GM18499 (cell line): ENCODE measurements around the gene ADAM20.
"Not testable (repeated sequence)": the region's sequence is repeated elsewhere in the genome, so short reads cannot be mapped to it uniquely, and the experiment has no call there.

Experiments used
- ATAC-seq: cut with Tn5 transposase; IDR thresholded peaks from one replicate; pipeline ENCODE4 v1.9.1; 2021; ENCODE audit warnings: moderate number of reproducible peaks; ENCODE audit not compliant: insufficient read depth, unreplicated experiment

Gene ADAM20

DNA sequence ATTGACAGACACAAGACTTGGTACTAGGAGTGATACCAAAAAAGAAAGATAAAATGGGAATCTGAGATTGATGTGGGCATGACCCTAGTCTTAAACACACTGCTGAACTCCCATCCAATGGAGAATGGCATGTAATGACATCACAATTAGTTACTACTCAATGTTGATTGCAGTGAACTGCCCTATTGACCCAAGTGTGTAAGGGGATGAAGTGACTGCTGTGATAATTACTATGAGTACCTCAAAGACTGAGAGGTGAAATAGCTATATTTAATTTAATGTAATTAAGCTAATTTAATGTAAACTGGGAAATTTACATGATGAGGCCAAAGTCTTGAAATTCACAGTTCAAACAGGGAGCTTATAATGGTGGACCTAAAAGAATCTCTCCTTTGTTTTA, at the start of gene ADAM20:
Gene ADAM20, minus strand, starts transcription at position 101 of the 400 bp plus-strand sequence. CDS start 10,247 bp downstream, outside the sequence.
- ATAC-seq: no peak

DNA sequence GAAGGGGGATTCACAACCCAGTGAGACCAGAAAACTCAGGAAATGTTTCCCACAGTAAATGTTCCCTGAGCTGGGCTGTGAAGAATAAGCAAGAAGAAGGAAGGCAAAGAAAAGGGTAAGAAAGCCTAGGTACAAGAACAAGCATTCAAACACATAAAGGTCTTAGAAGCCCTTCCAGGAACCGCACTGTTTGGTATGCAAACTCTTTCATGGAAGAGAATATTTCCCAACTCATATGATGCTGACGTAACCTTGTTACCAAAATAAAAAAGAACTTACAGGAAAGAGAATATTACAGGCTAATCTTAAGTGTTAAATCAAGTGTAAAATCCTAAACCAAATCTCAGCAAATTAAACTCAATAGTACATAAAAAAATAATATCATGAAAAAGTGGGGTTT, 42.1 kb upstream of the ADAM20 start:
- ATAC-seq: no peak

DNA sequence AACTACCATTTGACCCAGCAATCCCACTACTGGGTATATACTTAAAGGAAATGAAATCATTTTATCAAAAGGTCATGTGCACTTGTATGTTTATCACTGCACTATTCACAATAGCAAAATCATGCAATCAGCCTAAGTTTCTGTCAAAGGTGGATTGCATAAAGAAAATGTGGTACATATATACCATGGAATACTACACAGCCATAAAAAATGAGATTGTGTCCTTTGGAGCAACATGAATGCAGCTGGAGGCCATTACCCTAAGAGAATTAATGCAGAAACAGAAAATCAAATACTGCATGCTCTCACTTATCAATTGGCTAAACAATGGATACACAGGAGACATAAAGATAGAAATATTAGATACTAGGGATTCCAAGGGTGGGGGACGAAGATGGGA, 38.2 kb upstream of the ADAM20 start:
- no peak for ATAC-seq

DNA sequence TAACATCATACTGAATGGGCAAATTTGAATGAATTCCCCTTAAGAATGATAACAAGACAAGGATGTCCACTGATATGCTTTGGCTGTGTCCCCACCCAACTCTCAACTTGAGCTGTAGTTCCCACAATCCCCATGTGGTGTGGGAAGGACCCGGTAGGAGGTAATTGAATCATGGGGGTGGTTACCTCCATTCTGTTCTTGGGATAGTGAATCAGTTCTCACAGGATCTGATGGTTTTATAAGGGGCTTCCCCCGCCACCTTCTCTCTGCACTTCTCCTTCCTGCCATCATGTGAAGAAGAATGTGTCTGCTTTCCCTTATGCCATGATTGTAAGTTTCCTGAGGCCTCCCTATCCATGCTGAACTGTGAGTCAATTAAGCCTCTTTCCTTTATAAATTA, 36.3 kb upstream of the ADAM20 start:
- ATAC-seq: no peak

DNA sequence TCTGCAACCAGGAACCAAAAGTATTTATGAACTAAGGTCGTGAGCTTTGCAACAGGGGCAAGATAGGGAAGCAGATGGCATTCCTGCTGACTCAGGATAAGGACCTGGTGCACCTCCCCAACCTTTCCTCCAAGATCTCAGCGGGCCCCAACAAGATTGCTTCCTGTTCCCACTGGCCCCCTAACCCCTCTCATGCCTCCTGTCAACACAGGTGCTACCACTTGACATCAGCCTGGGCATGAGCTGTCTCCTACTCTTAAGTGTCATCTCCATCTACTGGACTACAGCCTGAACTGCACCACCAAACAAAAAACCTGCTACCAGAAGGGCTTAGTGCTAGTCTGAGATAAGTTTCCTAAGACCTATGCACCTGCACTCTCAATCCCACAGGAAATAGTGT, 33.0 kb upstream of the ADAM20 start:
- ATAC-seq: no peak

DNA sequence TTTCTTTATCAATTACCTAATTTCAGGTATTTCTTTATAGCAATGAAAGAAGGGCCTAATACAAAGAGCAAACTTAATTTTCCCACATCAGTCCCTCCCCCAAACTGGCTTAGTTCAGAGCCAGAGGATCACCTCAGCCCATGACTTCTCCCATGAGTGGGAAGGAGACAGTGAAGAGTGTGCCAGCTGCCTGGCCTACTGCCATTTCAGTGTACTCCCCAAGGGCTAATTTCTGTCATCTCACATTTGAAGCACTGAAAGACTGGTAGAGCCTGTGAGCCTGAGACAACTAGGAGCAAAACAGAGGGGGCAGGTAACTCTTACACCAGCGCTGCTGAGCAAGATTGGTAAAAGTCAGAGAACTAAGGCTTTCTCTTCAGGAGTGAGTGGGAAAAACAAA, 29.1 kb upstream of the ADAM20 start:
- no peak for ATAC-seq

DNA sequence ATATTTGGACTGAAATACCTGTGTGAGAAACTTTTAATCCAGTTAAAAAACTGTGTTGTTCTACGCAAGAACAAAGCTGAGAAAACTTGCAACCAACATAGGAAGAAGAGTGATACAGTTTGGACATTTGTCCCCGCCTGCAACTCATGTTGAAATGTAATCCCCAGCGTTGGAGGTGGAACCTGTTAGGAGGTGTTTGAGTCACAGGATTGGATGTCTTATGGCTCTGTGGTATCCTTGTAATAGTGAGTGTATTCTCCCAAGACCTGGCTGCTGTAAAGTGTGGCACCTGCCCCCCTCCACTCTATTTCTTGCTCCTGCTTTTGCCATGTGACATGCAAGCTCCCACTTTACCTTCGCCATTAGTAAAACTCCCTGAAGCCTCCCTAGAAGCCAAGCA, 28.6 kb upstream of the ADAM20 start:
- ATAC-seq: no peak

DNA sequence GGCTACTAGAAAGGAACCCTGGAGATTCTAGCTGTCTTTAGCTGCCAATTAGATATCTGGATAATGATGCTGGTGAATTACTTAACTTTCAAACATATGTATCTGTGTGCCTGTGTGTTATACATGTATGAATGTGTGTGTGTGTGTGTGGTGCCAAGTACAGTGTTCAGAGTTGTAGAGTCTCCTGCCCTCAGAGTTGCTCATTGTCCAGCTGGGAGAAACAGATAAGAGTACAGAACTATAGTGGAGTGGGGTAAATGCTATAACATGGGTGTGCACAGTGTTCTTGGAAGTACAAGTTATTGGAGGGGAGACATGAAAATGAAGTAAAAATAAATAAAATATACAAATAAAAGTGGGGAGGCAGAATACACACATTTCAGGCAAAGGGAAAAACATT, 23.6 kb upstream of the ADAM20 start:
- ATAC-seq: no peak

DNA sequence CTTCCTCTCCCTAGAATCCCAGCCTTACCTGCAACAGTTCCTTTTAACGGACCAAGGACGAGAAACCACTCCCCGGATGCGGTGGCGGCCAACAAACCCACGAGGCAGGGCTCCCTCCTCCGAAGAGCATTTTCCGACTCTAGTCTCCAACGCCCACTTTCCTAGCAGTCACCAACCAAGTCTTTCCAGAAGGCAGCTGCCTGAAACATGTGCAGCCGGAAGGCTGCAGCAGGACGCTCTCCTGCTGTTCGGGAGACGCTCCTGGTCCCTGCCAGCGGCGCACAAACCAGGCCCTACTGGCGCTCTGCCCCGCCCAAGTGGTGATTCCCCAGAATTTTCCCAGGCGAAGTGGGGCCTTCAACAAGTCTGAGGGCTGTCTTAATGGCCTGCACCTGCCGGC, 21.1 kb upstream of the ADAM20 start:
- no peak for ATAC-seq

DNA sequence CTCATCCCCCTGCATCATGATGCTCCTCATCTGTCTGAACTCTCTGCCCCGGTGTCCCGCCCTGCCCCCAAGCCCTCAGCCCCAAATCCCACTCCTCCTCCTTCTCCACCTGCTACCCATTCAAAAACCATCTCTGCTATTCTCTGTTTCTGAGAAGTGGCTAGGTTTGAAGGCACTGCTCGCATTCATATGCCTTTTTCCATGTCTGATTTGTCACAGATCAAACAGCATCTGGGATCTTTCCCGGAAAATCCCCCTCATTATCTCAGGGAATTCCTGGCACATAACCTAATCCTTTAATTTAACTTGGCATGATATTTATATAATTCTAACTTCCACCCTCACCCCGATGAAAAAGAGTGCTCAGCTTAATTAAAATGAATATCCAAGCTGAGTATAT, 3.3 kb upstream of the ADAM20 start:
- no peak for ATAC-seq

DNA sequence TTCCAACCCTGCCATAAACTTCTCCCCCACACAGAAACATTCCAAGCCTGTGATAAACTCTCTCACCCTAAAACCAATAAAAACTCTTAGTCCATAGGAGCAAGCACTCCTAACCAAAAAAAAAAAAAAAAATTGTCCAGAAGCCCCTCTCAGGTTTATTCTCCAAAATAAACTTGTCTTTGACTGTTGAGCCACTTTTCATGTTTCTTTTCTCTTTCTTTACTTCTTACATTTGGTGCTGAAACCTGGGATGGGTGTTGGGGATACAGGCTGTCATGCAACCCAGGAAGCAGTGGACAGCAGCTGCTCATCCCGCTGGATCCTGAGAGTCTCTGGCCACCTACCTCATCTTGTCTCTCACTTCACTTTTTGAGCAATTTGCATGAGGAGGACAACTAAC, 2.0 kb upstream of the ADAM20 start:
- ATAC-seq: no peak

DNA sequence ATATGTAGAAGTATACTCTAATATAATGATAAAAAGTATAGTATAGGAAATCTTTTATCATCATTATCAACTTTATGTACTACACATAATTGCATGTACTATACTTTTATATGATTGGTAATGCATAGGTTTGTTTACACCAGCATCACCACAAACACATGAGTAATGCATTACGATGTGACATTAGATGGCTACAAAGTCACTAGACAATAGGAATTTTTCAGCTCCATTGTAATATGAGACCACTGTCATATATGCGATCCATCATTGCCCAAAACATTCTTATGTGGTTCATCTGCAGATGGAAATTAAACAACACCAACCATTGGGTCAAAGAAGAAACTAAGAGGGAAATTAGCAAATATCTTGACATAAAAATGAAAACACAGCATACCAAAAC, 4.4 kb downstream of the ADAM20 start:
- ATAC-seq: no peak

DNA sequence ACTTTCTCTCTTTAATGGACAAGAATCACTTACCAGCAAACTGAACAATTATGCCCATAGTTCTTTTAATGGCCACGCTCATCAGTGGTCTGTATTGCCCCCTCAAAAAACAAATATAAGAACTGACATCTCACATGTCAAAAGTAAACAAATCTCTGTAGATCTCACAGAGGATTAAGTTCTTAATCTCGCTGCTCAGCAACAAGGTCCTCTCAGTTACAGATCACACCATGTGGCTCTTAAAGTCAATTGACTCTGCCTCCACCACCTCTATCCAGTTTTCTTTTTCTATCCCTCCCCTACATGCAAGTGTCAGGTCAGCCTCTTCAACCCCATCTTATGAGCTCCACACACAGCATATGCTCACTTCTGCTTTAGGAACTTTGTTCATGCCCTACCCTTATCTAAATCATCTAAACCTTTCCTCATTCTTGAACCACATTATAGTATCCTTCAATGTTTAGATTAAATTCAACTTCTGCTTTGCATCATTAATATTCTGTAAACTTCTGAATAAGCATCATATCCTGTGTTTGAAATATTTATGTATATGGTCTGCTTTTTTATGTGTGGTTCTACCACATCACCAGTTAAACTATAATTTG, 7.2 kb downstream of the ADAM20 start:
- ATAC-seq: no peak

DNA sequence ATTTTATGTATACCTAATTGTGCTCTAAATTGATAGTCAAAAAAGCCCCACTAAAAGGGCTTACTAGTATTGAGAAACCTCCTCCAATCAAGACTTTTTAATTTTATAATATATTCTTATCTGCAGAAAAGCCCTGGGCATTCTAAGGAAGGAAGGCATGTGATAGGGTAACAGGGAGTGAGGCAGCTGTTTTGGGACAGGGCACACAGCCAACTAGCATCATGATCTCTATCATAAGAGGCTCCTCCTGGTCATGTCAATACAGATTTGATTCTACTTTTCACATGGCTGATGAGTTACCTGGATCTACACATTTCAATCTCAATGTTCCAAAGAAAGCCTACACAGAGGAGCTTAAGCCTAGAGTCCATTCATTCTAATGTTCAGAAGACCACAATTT, 9.1 kb downstream of the ADAM20 start:
- no peak for ATAC-seq

DNA sequence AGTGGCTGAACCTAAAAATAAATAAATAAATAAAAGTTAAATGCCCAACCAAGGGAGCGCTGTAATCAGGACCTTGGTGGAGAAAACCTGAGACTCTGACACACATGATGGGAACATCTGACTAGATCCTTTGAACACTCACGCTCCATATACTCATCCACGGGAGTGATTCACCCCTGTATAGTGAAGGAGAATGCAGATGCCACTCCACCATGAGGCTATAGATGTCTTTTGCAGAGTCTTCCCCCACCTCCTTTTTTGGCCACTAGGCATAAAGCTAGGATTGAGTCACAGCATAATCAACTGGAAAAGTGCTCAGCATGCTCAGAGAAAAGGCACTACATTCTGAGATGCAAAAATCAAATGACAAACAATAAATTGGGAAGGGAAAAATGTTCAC, 19.0 kb downstream of the ADAM20 start:
- no peak for ATAC-seq

DNA sequence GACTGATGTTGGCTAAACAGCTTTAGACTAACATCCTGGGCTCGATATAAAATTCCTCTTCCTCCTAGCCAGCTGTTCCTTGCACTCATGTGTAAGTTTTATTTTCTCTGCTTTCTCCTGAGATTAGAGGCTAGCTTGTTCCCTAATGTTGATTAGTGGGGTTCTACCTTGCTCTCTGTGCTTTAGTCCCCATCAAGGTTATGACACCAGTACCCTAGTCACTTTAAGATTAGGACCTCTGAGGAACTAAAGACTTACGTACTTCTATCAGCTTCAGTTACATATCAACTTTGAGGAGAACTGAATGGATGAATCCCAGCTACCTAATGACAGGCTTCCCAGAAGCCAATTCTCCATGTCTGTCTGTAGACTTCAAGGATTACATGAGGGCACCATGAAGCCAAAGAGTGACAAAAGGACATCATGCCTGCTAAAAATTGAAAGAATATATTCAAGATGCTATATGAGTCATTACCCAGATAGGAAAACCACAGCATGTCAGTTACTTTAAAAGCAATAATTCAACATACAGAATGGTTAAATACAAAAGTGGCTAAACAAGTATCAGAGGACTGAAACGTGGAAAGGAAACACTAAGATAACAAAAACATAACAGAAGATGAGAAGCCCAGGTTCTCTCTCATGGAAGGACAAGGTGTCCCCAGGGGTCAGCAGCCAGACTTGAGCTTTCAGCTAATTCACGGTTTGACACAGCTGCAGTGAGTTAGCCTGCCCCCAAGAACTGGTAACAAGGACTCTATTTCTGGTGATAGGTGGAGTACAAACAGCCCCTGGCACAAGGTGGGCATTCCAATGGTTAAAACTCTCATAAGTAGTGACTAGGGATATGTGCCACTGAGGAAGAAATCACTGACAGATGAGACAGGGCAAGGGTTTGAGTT, 20.4 kb downstream of the ADAM20 start:
- ATAC-seq: no peak

DNA sequence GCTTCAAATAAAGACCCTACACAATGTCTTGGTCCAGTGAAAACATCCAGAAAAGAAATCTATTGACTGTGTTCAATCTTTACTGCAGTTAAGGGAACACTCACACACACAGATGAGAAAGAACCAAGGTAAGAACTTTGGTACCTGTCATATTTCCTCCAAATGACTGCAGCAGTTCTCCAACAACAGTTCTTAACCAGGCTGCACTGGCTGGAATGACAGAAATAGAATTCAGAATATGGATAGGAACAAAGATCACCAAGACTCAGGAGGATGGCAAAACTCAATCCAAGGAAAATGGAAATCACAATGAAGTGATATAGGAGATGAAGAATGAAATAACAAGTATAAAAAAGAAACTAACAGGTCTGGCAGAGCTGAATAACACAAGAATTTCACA, 36.6 kb downstream of the ADAM20 start:
- ATAC-seq: no peak

DNA sequence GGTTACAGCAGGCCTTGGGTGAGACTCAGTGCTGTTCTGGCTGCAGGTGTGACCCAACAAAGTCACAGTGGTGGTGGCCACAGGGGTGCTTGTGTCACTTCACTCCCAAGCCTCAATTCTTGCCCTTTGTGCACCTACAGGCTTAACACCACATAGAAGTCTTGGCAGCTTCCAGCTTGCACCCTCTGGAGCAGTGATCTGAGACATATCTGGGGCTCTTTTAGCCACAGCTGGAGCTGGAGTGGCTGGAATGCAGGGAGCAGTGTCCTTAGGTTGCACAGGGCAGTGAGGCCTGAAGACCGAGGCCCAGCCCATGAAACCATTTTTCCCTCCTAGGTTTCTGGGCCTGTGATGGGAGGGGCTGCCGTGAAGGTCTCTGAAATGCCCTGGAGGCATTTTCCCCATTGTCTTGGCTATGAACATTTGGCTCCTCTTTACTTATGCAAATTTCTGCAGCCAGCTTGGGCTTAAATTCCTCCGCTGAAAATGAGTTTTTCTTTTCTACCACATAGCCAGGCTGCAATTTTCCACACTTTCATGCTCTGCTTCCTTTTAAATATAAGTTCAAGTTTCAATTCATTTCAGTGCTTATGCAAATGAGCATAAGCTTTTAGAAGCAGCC, 45.1 kb downstream of the ADAM20 start:
- ATAC-seq: no peak

DNA sequence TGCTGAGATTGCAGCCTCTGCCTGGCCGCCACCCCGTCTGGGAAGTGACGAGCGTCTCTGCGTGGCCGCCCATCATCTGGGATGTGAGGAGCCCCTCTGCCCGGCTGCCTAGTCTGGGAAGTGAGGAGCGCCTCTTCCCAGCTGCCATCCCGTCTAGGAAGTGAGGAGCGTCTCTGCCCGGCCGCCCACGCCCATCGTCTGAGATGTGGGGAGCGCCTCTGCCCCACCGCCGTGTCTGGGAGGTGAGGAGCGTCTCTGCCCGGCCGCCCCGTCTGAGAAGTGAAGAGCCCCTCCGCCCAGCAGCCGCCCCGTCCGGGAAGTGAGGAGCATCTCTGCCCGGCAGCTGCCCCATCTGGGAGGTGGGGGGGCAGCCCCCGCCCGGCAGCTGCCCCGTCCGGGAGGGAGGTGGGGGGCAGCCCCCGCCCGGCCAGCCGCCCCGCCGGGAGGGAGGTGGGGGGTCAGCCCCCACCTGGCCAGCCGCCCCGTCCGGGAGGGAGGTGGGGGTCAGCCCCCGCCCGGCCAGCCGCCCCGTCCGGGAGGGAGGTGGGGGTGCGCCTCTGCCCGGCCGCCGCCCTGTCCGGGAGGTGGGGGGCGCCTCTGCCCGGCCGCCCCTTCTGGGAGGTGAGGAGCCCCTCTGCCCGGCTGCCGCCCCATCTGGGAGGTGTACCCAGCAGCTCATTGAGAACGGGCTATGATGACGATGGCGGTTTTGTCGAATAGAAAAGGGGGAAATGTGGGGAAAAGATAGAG, 57.3 kb downstream of the ADAM20 start:
- not testable (repeated sequence) for ATAC-seq

DNA sequence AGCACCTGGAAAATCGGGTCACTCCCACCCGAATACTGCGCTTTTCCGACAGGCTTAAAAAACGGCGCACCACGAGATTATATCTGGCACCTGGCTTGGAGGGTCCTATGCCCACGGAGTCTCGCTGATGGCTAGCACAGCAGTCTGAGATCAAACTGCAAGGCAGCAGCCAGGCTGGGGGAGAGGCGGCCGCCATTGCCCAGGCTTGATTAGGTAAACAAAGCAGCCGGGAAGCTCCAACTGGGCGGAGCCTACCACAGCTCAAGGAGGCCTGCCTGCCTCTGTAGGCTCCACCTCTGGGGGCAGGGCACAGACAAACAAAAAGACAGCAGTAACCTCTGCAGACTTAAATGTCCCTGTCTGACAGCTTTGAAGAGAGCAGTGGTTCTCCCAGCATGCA, 59.3 kb downstream of the ADAM20 start:
- ATAC-seq: not testable (repeated sequence)

DNA sequence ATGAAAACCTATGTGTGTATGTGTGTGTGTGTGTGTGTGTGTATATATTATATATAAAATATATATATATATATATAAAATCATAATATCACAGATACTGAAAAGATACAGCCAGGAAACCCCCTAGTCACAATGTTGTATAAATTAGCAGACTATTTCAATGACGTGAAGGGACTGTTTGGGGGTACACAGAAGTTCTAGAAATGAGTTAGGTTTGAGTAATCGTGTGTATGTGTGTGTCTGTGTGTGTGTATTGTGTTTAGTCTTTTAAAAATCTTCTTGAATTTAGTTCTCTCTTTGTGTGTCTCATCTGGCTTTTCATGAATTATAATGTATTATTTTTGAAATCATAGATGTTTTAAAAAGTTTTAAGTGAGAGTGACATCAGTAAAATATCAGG, 61.0 kb downstream of the ADAM20 start:
- ATAC-seq: no peak
